Measurements from ENCODE around the gene MAP10. TPM values are rescaled to one million over a fixed set of nuclear protein-coding genes. Genes with fewer than 3 reads are reported as not detected.
"Not testable (repeated sequence)": the region's sequence is repeated elsewhere in the genome, so short reads cannot be mapped to it uniquely, and the experiment has no call there.

The MAP10 gene
- total and polyA plus RNA-seq, 12 donors: 0.67 to 7.2 (median 2.6) TPM

DNA sequence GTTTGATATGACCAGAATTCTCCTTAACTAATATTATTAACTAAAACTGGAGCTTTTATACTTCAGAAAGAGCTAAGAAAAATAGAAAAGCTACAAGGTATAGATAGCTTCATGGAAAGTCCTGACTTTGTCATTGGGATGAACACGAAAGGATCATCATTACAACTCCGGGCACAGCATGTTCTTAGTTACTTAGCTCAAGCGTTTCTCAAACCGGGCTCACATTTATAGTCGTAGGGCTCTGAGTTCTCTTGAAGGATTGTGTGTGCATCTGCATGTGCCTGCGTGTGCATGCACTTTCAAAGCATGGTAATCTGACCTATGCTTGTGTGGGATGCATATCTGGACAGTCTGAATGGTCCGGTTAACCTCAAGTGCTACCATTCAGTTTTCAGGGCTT, 20.4 kb upstream of the MAP10 start:
- intact Hi-C loops (cut with DNase I): no loop called here
- TF ChIP-seq POLR2A (IDR thresholded peaks at IDR 0.05): no peak
- TF ChIP-seq, protein P1, sequence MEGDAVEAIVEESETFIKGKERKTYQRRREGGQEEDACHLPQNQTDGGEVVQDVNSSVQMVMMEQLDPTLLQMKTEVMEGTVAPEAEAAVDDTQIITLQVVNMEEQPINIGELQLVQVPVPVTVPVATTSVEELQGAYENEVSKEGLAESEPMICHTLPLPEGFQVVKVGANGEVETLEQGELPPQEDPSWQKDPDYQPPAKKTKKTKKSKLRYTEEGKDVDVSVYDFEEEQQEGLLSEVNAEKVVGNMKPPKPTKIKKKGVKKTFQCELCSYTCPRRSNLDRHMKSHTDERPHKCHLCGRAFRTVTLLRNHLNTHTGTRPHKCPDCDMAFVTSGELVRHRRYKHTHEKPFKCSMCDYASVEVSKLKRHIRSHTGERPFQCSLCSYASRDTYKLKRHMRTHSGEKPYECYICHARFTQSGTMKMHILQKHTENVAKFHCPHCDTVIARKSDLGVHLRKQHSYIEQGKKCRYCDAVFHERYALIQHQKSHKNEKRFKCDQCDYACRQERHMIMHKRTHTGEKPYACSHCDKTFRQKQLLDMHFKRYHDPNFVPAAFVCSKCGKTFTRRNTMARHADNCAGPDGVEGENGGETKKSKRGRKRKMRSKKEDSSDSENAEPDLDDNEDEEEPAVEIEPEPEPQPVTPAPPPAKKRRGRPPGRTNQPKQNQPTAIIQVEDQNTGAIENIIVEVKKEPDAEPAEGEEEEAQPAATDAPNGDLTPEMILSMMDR (IDR thresholded peaks at IDR 0.05): no peak
- 89 to 92% (median 90%) methylated on average over 5 to 7 of the region's 7 CpGs for WGBS, 4 donors
- H3K27me3 ChIP-seq: no peaks in the 10 kb centered on the region
- no peaks in the 10 kb centered on the region for H3K36me3 ChIP-seq (replicated peaks in 1 of 2)
- H3K4me3 ChIP-seq: no peak overlapping the region
- H3K9me3 ChIP-seq (replicated peaks in 1 of 3): no peaks in the 10 kb centered on the region
- DNase-seq: no peak
- no peaks in the 10 kb centered on the region for H3K4me1 ChIP-seq (replicated peaks in 1 of 2)
- no peak overlapping the region for H3K27ac ChIP-seq

GRCh38 chr1:232785630-232786029, 19.6 kb upstream of the MAP10 start:
- H3K27ac ChIP-seq; intact Hi-C loops (cut with DNase I); H3K36me3 ChIP-seq (replicated peaks in 1 of 2); H3K4me1 ChIP-seq (replicated peaks in 1 of 2); H3K4me3 ChIP-seq; H3K27me3 ChIP-seq; H3K9me3 ChIP-seq (replicated peaks in 1 of 3); DNase-seq: not testable (repeated sequence)
- WGBS, 4 donors: 79 to 100% (median 100%) methylated on average over 1 of the region's 1 CpG; no CpG with 5 or more reads in 1 of the 4 donors

- Histone ChIP-seq H3K27ac (no peak overlapping the region), H3K9me3 (replicated peaks in 1 of 3) (no peaks in the 10 kb centered on the region), H3K27me3 (no peaks in the 10 kb centered on the region), H3K36me3 (replicated peaks in 1 of 2) (no peaks in the 10 kb centered on the region), H3K4me3 (no peak overlapping the region), H3K4me1 (replicated peaks in 1 of 2) (no peaks in the 10 kb centered on the region)
- TF ChIP-seq POLR2A (IDR thresholded peaks at IDR 0.05): no peak
- TF ChIP-seq, protein P1 (IDR thresholded peaks at IDR 0.05): no peak
- intact Hi-C loops (cut with DNase I): no loop called here
- no peak for DNase-seq
- 80 to 89% (median 84%) methylated on average over 6 to 7 of the region's 7 CpGs for WGBS, 4 donors
Observed at GRCh38 chr1:232786845-232787455, 18.3 kb upstream of the MAP10 start.

DNA sequence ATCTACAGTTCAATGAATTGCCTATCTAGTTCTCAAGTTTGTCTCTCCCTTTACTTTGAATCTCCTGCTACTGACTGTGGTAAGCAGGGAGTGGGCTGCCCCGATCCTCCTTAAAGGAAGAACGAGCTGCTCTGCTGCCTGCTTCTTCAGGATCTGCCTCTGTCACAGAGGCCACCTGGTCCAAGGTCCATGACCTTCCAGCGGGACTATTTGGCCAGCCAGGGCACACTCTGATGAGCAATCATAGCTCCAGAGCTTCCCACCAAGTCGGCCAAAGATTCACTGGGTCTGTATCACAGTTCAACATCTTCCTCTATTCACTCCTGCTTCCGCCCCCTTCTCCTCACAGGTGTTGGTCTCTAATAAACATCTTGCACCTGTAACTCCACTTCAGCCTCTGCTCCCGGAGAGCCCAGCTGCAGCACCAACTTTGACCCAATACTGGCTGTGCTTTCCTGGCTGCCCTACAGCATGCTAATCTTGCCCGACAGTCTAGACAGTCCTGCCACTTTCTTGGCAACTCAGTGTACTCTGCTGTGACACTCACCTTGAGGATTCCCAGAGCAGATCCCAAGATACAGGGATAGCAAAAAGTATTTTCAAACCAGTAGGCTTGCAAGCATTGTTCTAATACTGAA, 16.9 kb upstream of the MAP10 start:
- 71 to 76% (median 73%) methylated on average over 7 of the region's 7 CpGs for WGBS, 4 donors
- intact Hi-C loops (cut with DNase I): no loop called here
- no peaks in the 10 kb centered on the region for H3K36me3 ChIP-seq (replicated peaks in 1 of 2)
- H3K9me3 ChIP-seq (replicated peaks in 1 of 3): no peaks in the 10 kb centered on the region
- H3K4me1 ChIP-seq (replicated peaks in 1 of 2): no peaks in the 10 kb centered on the region
- no peak for DNase-seq
- TF ChIP-seq, protein P1 (IDR thresholded peaks at IDR 0.05): no peak
- no peak for TF ChIP-seq POLR2A (IDR thresholded peaks at IDR 0.05)
- no peak overlapping the region for H3K4me3 ChIP-seq
- H3K27ac ChIP-seq: no peak overlapping the region
- H3K27me3 ChIP-seq: no peaks in the 10 kb centered on the region

DNA sequence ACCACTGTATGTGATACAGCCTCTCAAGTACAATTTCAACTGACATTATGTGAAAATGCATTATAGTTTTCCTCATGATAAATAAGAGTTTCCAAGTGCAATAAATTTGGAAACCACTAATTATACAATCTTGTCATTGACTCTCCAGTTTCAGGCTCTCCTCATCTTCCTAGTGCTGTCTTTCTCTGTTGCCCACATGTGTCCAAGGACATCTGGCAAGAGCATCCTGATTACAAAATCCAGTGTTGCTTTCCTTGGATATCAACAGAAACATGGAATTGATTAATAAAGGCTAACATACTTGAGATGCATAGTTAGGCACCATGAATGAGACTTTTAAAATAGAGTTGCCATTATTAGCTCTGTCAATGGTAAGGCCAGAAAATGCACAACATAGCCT, 15.6 kb upstream of the MAP10 start:
- no peak for DNase-seq
- no peak for TF ChIP-seq POLR2A (IDR thresholded peaks at IDR 0.05)
- intact Hi-C loops (cut with DNase I): no loop called here

More for the DNA sequence above, 15.6 kb upstream of the MAP10 start:
- Histone ChIP-seq H3K4me1 (replicated peaks in 1 of 2) (no peaks in the 10 kb centered on the region), H3K4me3 (no peak overlapping the region), H3K27me3 (no peaks in the 10 kb centered on the region), H3K27ac (no peak overlapping the region), H3K9me3 (replicated peaks in 1 of 3) (no peaks in the 10 kb centered on the region), H3K36me3 (replicated peaks in 1 of 2) (no peaks in the 10 kb centered on the region)
